CD14-positive monocyte (primary cell): ENCODE data around the gene STIL. TPM values are rescaled to one million over a fixed set of nuclear protein-coding genes. Genes with fewer than 3 reads are reported as not detected.

ENCODE experiments used
- DNase-seq, 3 donors: peaks; one replicate each; pipeline ENCODE4 v3.0.0-alpha.2; 2011 to 2022
- H2AFZ ChIP-seq: 2 replicates; pipeline ENCODE4 v1.6.0; 2012; ENCODE audit warnings: mild to moderate bottlenecking, low read depth, low read length, inconsistent platforms; ENCODE audit not compliant: insufficient read depth, poor library complexity, severe bottlenecking
- H3K27ac ChIP-seq, 2 donors: 1 replicate in 1 of 2; 2 replicates in 1 of 2; pipeline ENCODE4 v1.5.1; 2012 to 2013; ENCODE audit warnings: low read length in 2 of 2, control low read depth in 1 of 2, inconsistent platforms in 1 of 2, low read depth in 1 of 2, mild to moderate bottlenecking in 1 of 2
- H3K27me3 ChIP-seq, 2 donors: one replicate each; pipeline versions ENCODE4 v1.6.0 to v1.6.1; 2011 to 2013; ENCODE audit warnings: low read length in 2 of 2; ENCODE audit not compliant: control insufficient read depth in 2 of 2, insufficient read depth in 2 of 2
- H3K36me3 ChIP-seq, 2 donors: replicated peaks in 1 of 2; 1 replicate in 1 of 2; 2 replicates in 1 of 2; pipeline versions ENCODE4 v1.5.1 to v1.6.1; 2012 to 2013; ENCODE audit warnings: low read length in 2 of 2, control low read depth in 1 of 2, inconsistent platforms in 1 of 2, mild to moderate bottlenecking in 1 of 2; ENCODE audit not compliant: insufficient read depth in 2 of 2, control insufficient read depth in 1 of 2
- H3K4me1 ChIP-seq, 2 donors: 1 replicate in 1 of 2; 2 replicates in 1 of 2; pipeline versions ENCODE4 v1.5.1 to v1.6.1; 2012 to 2013; ENCODE audit warnings: low read length in 2 of 2, control low read depth in 1 of 2, inconsistent platforms in 1 of 2, mild to moderate bottlenecking in 1 of 2, moderate library complexity in 1 of 2; ENCODE audit not compliant: insufficient read depth in 2 of 2, control insufficient read depth in 1 of 2
- H3K4me2 ChIP-seq: replicated peaks from 2 replicates; pipeline ENCODE3; 2012; ENCODE audit warnings: low read length, moderate library complexity, mild to moderate bottlenecking; ENCODE audit not compliant: poor library complexity, severe bottlenecking; ENCODE audit errors: extremely low read depth
- H3K4me3 ChIP-seq, 3 experiments: fragments of 200-600 bp in 1 of 3; sonication (generic) in 1 of 3; replicated peaks in 1 of 3; 1 replicate in 2 of 3; 2 replicates in 1 of 3; pipeline ENCODE4 v1.5.1; 2011 to 2013; ENCODE audit warnings: low read length in 3 of 3, mild to moderate bottlenecking in 3 of 3, control low read depth in 2 of 3, low read depth in 2 of 3, inconsistent platforms in 1 of 3, moderate library complexity in 1 of 3
- H3K79me2 ChIP-seq: 2 replicates; pipeline ENCODE4 v1.6.0; 2012; ENCODE audit warnings: mild to moderate bottlenecking, control low read depth, inconsistent platforms, low read length, moderate library complexity; ENCODE audit not compliant: insufficient read depth
- H3K9ac ChIP-seq: 2 replicates; pipeline ENCODE4 v1.6.0; 2017; ENCODE audit warnings: low read length, mild to moderate bottlenecking; ENCODE audit not compliant: insufficient read depth, poor library complexity, severe bottlenecking
- H3K9me3 ChIP-seq, 2 donors: replicated peaks in 1 of 2; 1 replicate in 1 of 2; 2 replicates in 1 of 2; pipeline versions ENCODE4 v1.5.1 to v1.6.1; 2012 to 2013; ENCODE audit warnings: low read length in 2 of 2, control low read depth in 1 of 2; ENCODE audit not compliant: control insufficient read depth in 1 of 2, insufficient read depth in 1 of 2
- H4K20me1 ChIP-seq: 2 replicates; pipeline ENCODE4 v1.6.0; 2012; ENCODE audit warnings: mild to moderate bottlenecking, low read length, control low read depth, moderate library complexity; ENCODE audit not compliant: insufficient read depth
- H3K27ac Mint-ChIP-seq, 7 donors: one replicate each; pipeline ENCODE4 v1.8.0; 2020; ENCODE audit warnings: mild to moderate bottlenecking in 7 of 7, mixed read lengths in 7 of 7, moderate library complexity in 6 of 7, inconsistent platforms in 2 of 7
- H3K27me3 Mint-ChIP-seq, 3 donors: one replicate each; pipeline ENCODE4 v1.8.0; 2021 to 2022; ENCODE audit warnings: low read depth in 3 of 3, mild to moderate bottlenecking in 3 of 3, mixed read lengths in 3 of 3, moderate library complexity in 3 of 3, inconsistent platforms in 1 of 3
- H3K36me3 Mint-ChIP-seq, 2 donors: one replicate each; pipeline ENCODE4 v1.8.0; 2020; ENCODE audit warnings: mixed read lengths in 2 of 2, inconsistent platforms in 1 of 2, mild to moderate bottlenecking in 1 of 2
- H3K4me1 Mint-ChIP-seq: one replicate; pipeline ENCODE4 v1.8.0; 2020; ENCODE audit warnings: mild to moderate bottlenecking, mixed read lengths
- H3K4me3 Mint-ChIP-seq, 2 donors: one replicate each; pipeline ENCODE4 v1.8.0; 2020; ENCODE audit warnings: mild to moderate bottlenecking in 2 of 2, mixed read lengths in 2 of 2, moderate library complexity in 1 of 2
- H3K9me3 Mint-ChIP-seq, 7 donors: one replicate each; pipeline ENCODE4 v1.8.0; 2020 to 2022; ENCODE audit warnings: mixed read lengths in 7 of 7, mild to moderate bottlenecking in 6 of 7, moderate library complexity in 6 of 7, inconsistent platforms in 2 of 7
- CTCF ChIP-seq: fragments of 200-600 bp; IDR thresholded peaks from one replicate; pipeline ENCODE4 v1.8.0; 2022; ENCODE audit warnings: antibody characterized with exemption, mild to moderate bottlenecking
- WGBS: methylation state at CpG from one replicate; pipeline ENCODE4 v1.1.5; 2013; ENCODE audit warnings: missing lambda C conversion rate; ENCODE audit not compliant: insufficient coverage; 5-methylcytosine and 5-hydroxymethylcytosine counted together
- intact Hi-C, 2 donors: fragments of 100-400 bp; cut with micrococcal nuclease; formaldehyde crosslinking; loops; one replicate each; pipeline versions ENCODE4 v1.15.0 to v1.15.1; 2023
- polyA plus RNA-seq, 3 donors: library from polyadenylated mRNA; depleted of rRNA in 1 of 3; unstranded in 2 of 3; stranded (reverse) in 1 of 3; fragments of 300-500 nt in 2 of 3; fragments of >200 nt in 1 of 3; fragmentation: Illumina TruSeq in 2 of 3; gene quantifications; 1 replicate in 2 of 3; 2 replicates in 1 of 3; pipeline ENCODE4 v1.2.3, GENCODE V29; 2012 to 2021

The STIL gene
- polyA plus RNA-seq, 3 donors, result 0.16 to 0.31 (median 0.27) TPM

- H3K4me1 ChIP-seq, result peaks cover 9 to 14% of the 10 kb centered on the region in 2 donors
- no peaks in the 10 kb centered on the region for H3K9me3 Mint-ChIP-seq
- DNase-seq, result no peak
- H3K4me3 Mint-ChIP-seq, result no peak overlapping the region
- no peak overlapping the region for H3K9ac ChIP-seq
- no peaks in the 10 kb centered on the region for H3K79me2 ChIP-seq
- no peak overlapping the region for H3K4me2 ChIP-seq
- no peak overlapping the region for H3K27ac ChIP-seq
- WGBS, result 99% methylated on average over 8 of the region's 12 CpGs
- no peaks in the 10 kb centered on the region for H3K27me3 ChIP-seq
- no peaks in the 10 kb centered on the region for H3K36me3 Mint-ChIP-seq
- no peak overlapping the region for H3K27ac Mint-ChIP-seq
- TF ChIP-seq CTCF, result no peak
- H3K9me3 ChIP-seq, result no peaks in the 10 kb centered on the region
- peaks cover 1 to 7% (median 6%) of the 10 kb centered on the region in 3 donors for H3K27me3 Mint-ChIP-seq
- H3K36me3 ChIP-seq, result no peaks in the 10 kb centered on the region
- intact Hi-C loops, result no loop called here
- H2AFZ ChIP-seq, result no peak overlapping the region
- no peak overlapping the region for H3K4me3 ChIP-seq
- no peaks in the 10 kb centered on the region for H4K20me1 ChIP-seq
- H3K4me1 Mint-ChIP-seq, result no peaks in the 10 kb centered on the region
Measured at GRCh38 chr1:47216278-47217059, 97.5 kb downstream of the STIL start.

- H3K4me3 Mint-ChIP-seq, result no peak overlapping the region
Measured at GRCh38 chr1:47215713-47216112, 98.2 kb downstream of the STIL start.

More at GRCh38 chr1:47215713-47216112, 98.2 kb downstream of the STIL start:
- H3K79me2 ChIP-seq, result no peaks in the 10 kb centered on the region
- no peaks in the 10 kb centered on the region for H3K36me3 Mint-ChIP-seq
- H3K9ac ChIP-seq, result no peak overlapping the region
- no peak overlapping the region for H2AFZ ChIP-seq
- no peak for DNase-seq
- H3K4me1 Mint-ChIP-seq, result no peaks in the 10 kb centered on the region
- no peaks in the 10 kb centered on the region for H3K36me3 ChIP-seq
- H3K9me3 ChIP-seq, result no peaks in the 10 kb centered on the region
- TF ChIP-seq CTCF, result no peak
- 96% methylated on average over 4 of the region's 4 CpGs for WGBS
- H3K4me2 ChIP-seq, result no peak overlapping the region
- no peak overlapping the region for H3K27ac Mint-ChIP-seq
- no peak overlapping the region for H3K4me3 ChIP-seq
- no peaks in the 10 kb centered on the region for H3K27me3 ChIP-seq
- peaks cover 12 to 15% of the 10 kb centered on the region in 2 donors for H3K4me1 ChIP-seq
- intact Hi-C loops, result no loop called here
- no peaks in the 10 kb centered on the region for H4K20me1 ChIP-seq
- H3K27me3 Mint-ChIP-seq, result peaks cover 1 to 5% (median 3%) of the 10 kb centered on the region in 3 donors
- no peaks in the 10 kb centered on the region for H3K9me3 Mint-ChIP-seq
- no peak overlapping the region for H3K27ac ChIP-seq
